Ishikawa (cell line): ENCODE measurements around the gene SLC15A3.

Source experiments
- CEBPB ChIP-seq: IDR thresholded peaks from 2 replicates; pipeline ENCODE4 v1.6.1; 2012
- CREB1 ChIP-seq: IDR thresholded peaks from 2 replicates; pipeline ENCODE4 v1.6.1; 2012; ENCODE audit warnings: low read depth
- EGR1 ChIP-seq: IDR thresholded peaks from 2 replicates; pipeline ENCODE4 v1.6.1; 2012
- EP300 ChIP-seq: IDR thresholded peaks from 2 replicates; pipeline ENCODE4 v1.6.1; 2012; ENCODE audit warnings: borderline replicate concordance
- FOXM1 ChIP-seq: IDR thresholded peaks from 2 replicates; pipeline ENCODE4 v1.6.1; 2012; ENCODE audit warnings: low read depth, borderline replicate concordance
- NFIC ChIP-seq: IDR thresholded peaks from 2 replicates; pipeline ENCODE4 v1.6.1; 2012
- RAD21 ChIP-seq: IDR thresholded peaks from 2 replicates; pipeline ENCODE4 v1.6.1; 2012; ENCODE audit warnings: low read depth
- TAF1 ChIP-seq: IDR thresholded peaks from 2 replicates; pipeline ENCODE4 v1.6.1; 2012; ENCODE audit warnings: low read depth, mild to moderate bottlenecking
- TCF12 ChIP-seq: IDR thresholded peaks from 2 replicates; pipeline ENCODE4 v1.6.1; 2012; ENCODE audit warnings: low read depth
- TEAD4 ChIP-seq: IDR thresholded peaks from 2 replicates; pipeline ENCODE4 v1.6.1; 2012
- USF1 ChIP-seq: IDR thresholded peaks from 2 replicates; pipeline ENCODE4 v1.6.1; 2012
- YY1 ChIP-seq: IDR thresholded peaks from 2 replicates; pipeline ENCODE4 v1.6.1; 2012; ENCODE audit warnings: low read depth
- ZBTB7A ChIP-seq: IDR thresholded peaks from 2 replicates; pipeline ENCODE4 v1.6.1; 2012; ENCODE audit warnings: low read depth
- TF ChIP-seq, protein P1 (sequence below): IDR thresholded peaks from 2 replicates; pipeline ENCODE4 v1.6.1; 2012; ENCODE audit warnings: low read depth, mild to moderate bottlenecking
- TF ChIP-seq, protein P2 (sequence below): IDR thresholded peaks from 2 replicates; pipeline ENCODE4 v1.6.1; 2012

SLC15A3 gene

GRCh38 chr11:60918251-60918938, 33.6 kb downstream of the SLC15A3 start:
- TF ChIP-seq EP300 = no peak
- TF ChIP-seq NFIC = no peak
- TF ChIP-seq TCF12 = no peak
- TF ChIP-seq TAF1 = no peak
- TF ChIP-seq FOXM1 = no peak
- TF ChIP-seq ZBTB7A = no peak
- TF ChIP-seq USF1 = no peak
- TF ChIP-seq EGR1 = no peak
- no peak for TF ChIP-seq CREB1
- no peak for TF ChIP-seq RAD21
- TF ChIP-seq, protein P1, sequence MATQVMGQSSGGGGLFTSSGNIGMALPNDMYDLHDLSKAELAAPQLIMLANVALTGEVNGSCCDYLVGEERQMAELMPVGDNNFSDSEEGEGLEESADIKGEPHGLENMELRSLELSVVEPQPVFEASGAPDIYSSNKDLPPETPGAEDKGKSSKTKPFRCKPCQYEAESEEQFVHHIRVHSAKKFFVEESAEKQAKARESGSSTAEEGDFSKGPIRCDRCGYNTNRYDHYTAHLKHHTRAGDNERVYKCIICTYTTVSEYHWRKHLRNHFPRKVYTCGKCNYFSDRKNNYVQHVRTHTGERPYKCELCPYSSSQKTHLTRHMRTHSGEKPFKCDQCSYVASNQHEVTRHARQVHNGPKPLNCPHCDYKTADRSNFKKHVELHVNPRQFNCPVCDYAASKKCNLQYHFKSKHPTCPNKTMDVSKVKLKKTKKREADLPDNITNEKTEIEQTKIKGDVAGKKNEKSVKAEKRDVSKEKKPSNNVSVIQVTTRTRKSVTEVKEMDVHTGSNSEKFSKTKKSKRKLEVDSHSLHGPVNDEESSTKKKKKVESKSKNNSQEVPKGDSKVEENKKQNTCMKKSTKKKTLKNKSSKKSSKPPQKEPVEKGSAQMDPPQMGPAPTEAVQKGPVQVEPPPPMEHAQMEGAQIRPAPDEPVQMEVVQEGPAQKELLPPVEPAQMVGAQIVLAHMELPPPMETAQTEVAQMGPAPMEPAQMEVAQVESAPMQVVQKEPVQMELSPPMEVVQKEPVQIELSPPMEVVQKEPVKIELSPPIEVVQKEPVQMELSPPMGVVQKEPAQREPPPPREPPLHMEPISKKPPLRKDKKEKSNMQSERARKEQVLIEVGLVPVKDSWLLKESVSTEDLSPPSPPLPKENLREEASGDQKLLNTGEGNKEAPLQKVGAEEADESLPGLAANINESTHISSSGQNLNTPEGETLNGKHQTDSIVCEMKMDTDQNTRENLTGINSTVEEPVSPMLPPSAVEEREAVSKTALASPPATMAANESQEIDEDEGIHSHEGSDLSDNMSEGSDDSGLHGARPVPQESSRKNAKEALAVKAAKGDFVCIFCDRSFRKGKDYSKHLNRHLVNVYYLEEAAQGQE = no peak
- no peak for TF ChIP-seq YY1
- TF ChIP-seq TEAD4 = no peak
- TF ChIP-seq, protein P2, sequence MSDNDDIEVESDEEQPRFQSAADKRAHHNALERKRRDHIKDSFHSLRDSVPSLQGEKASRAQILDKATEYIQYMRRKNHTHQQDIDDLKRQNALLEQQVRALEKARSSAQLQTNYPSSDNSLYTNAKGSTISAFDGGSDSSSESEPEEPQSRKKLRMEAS = no peak
- TF ChIP-seq CEBPB = no peak

DNA sequence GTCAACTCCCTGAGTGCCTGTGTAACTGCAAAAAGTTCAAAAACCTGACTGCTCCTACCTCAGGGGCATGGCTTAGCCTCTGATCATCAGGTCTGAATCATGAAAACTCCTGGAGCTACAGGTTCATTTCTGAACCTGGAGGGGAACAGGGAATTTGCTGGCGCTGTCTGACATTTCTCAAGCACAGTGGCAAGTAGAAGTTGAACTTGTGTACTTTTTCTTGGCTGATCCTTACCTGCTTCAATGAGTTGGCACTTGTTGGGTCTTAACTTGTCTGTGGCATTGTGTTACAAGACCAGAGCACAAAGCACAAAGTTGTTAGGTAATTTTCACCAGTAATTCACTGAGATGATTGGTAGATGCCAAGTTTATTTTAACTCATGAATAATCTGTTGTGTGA, 34.7 kb downstream of the SLC15A3 start:
- no peak for TF ChIP-seq EP300
- TF ChIP-seq TCF12 = no peak
- no peak for TF ChIP-seq RAD21
- TF ChIP-seq EGR1 = no peak
- no peak for TF ChIP-seq FOXM1
- TF ChIP-seq TAF1 = no peak
- no peak for TF ChIP-seq NFIC
- TF ChIP-seq, protein P2 = no peak
- no peak for TF ChIP-seq ZBTB7A
- TF ChIP-seq, protein P1 = no peak
- no peak for TF ChIP-seq USF1
- no peak for TF ChIP-seq YY1

DNA sequence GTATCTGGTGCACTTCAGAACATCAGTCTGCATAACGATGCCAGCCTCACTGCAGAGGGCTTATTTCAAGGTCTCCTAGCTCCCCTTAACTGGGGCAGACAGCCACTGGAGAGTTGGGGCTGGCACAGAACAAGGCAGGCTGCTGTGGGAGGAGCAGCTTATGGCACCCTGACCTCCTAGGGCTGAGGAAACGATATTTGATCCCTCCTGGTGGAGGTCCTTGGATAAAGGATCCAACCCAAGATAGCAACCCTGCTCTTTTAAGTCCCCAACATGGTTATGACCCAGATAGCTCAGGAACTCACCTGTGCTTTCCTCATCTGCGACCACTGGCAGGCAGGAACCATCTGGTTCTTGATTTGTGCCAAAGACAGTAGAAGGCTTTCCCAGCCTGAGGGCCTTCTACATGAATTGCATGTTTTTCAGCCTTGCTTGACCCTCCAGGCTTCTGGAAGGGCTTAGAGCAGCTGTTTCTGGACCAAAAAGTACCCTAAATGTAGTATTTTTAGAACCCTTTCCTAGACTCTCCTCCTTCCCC, 35.2 kb downstream of the SLC15A3 start:
- TF ChIP-seq ZBTB7A = no peak

DNA sequence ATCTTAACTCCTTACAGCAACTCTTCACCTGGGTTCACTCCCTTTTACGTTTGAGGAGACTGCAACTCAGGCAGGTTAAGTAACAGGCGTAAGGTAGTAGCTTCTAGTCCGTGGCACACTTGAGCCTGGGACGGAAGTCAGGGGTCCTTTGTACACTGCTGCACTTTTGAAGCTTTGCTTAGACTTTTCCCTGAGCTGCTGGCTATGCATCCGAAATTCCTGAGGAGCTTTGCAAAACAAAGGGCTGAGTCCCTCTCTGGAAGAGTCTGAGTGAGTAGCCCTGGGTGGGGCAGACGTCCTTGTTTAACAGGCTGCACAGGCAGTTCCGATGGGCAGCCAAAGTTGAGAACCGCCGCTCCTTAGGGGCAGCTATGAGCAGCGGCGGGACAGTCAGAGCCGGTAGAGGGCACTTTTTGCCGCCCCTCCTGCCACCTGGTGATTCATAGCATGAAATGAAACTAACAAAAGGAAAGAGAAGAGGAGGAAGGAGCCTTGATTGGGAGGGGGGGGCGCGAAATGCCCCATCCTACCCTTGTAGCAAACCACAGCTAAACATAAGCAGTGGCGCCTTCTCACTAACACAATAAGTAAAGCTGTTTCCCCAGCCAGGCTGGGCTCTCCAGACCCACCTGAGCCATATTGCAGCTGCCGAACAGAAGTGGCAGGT, 36.6 kb downstream of the SLC15A3 start:
- TF ChIP-seq USF1 = no peak
- no peak for TF ChIP-seq CEBPB
- TF ChIP-seq, protein P1 = no peak
- TF ChIP-seq RAD21 = no peak
- no peak for TF ChIP-seq ZBTB7A
